HCT116 (cell line): ENCODE data around the gene NAP1L1. TPM values are rescaled to one million over a fixed set of nuclear protein-coding genes. Genes with fewer than 3 reads are reported as not detected.

Experiments
- ATAC-seq: fragments of 200-7000 bp; cut with Tn5 transposase; 2 replicates; pipeline ENCODE4 v1.9.1; 2020; ENCODE audit warnings: mild to moderate bottlenecking, moderate library complexity
- BruUV-seq: library from RNA; stranded (reverse); fragments of 400-500 nt; replicated peaks from 2 replicates; lab custom pipeline; 2021; lab: Mats Ljungman, UMichigan
- CTCF ChIA-PET: fragments of 300-600 bp; sonication (Branson Sonifier 250); formaldehyde crosslinking; loops from one replicate; lab custom pipeline; 2021; ENCODE audit warnings: antibody characterized with exemption; lab: Charles Lee
- POLR2A ChIA-PET: fragments of 300-600, 350-600 bp; sonication (Branson Sonifier 250); formaldehyde crosslinking; loops from one replicate; lab custom pipeline; 2021; ENCODE audit warnings: antibody characterized with exemption; lab: Charles Lee
- RAD21 ChIA-PET, 2 experiments: fragments of 300-600 bp; sonication (Branson Sonifier 250); formaldehyde crosslinking; loops; one replicate each; lab custom pipeline; 2023; ENCODE audit warnings: low total read pairs in 2 of 2; ENCODE audit not compliant: uncharacterized antibody in 2 of 2, unreplicated experiment in 2 of 2, low non-redundant PET in 1 of 2; lab: Charles Lee
- DNase-seq: peaks from one replicate; pipeline ENCODE4 v3.0.0-alpha.2; 2010; ENCODE audit warnings: low read depth, low spot score
- H2AFZ ChIP-seq: fragments of 200-600 bp; shearing (Covaris generic), sonication (generic); 2 replicates; pipeline ENCODE4 v1.6.1; 2017; ENCODE audit warnings: low read depth, mixed run types, mixed read lengths, antibody characterized with exemption, low read length; ENCODE audit not compliant: poor library complexity, severe bottlenecking
- H3K27ac ChIP-seq: 2 replicates; pipeline ENCODE4 v1.5.1; 2012; ENCODE audit warnings: low read depth, low read length
- H3K27me3 ChIP-seq: fragments of 200-600 bp; sonication (generic); 2 replicates; pipeline ENCODE4 v1.6.1; 2016; ENCODE audit warnings: mixed run types, low read length, mixed read lengths; ENCODE audit not compliant: insufficient read depth
- H3K36me3 ChIP-seq, 2 experiments: fragments of 200-500 bp in 1 of 2; fragments of 200-600 bp in 1 of 2; sonication (Bioruptor generic) in 1 of 2; sonication (generic) in 1 of 2; 2 replicates each; pipeline versions ENCODE4 v1.5.1 to v1.6.1; 2014 to 2016; ENCODE audit warnings: low read length in 2 of 2, inconsistent platforms in 1 of 2, mixed read lengths in 1 of 2, mixed run types in 1 of 2; ENCODE audit not compliant: insufficient read depth in 2 of 2, control insufficient read depth in 1 of 2
- H3K4me1 ChIP-seq, 2 experiments: fragments of 200-600 bp in 1 of 2; sonication (generic) in 1 of 2; 2 replicates each; pipeline versions ENCODE4 v1.5.1 to v1.6.1; 2012 to 2017; ENCODE audit warnings: low read length in 2 of 2, inconsistent platforms in 1 of 2, mild to moderate bottlenecking in 1 of 2, mixed read lengths in 1 of 2, mixed run types in 1 of 2, moderate library complexity in 1 of 2; ENCODE audit not compliant: insufficient read depth in 2 of 2, control insufficient read depth in 1 of 2
- H3K4me2 ChIP-seq: fragments of 200-600 bp; sonication (generic); 2 replicates; pipeline ENCODE4 v1.6.1; 2017; ENCODE audit warnings: mixed run types, low read length, mixed read lengths
- H3K4me3 ChIP-seq, 2 experiments: fragments of 200-600 bp in 1 of 2; sonication (generic) in 1 of 2; replicated peaks in 1 of 2; 2 replicates each; pipeline ENCODE4 v1.5.1; 2011 to 2016; ENCODE audit warnings: low read length in 2 of 2, control low read depth in 1 of 2, low read depth in 1 of 2, mild to moderate bottlenecking in 1 of 2, mixed read lengths in 1 of 2, mixed run types in 1 of 2
- H3K79me2 ChIP-seq: fragments of 200-600 bp; sonication (generic); 2 replicates; pipeline ENCODE4 v1.6.1; 2017; ENCODE audit warnings: mild to moderate bottlenecking, mixed run types, low read length, moderate library complexity, mixed read lengths; ENCODE audit not compliant: insufficient read depth
- H3K9ac ChIP-seq: fragments of 200-600 bp; sonication (generic); 2 replicates; pipeline ENCODE4 v1.6.1; 2016; ENCODE audit warnings: low read length, mixed read lengths
- H3K9me2 ChIP-seq: fragments of 200-600 bp; sonication (generic), shearing (Covaris generic); 2 replicates; pipeline ENCODE4 v1.6.1; 2017; ENCODE audit warnings: mixed run types, mild to moderate bottlenecking, moderate library complexity; ENCODE audit not compliant: insufficient read depth
- H3K9me3 ChIP-seq, 2 experiments: fragments of 200-500 bp in 1 of 2; fragments of 200-600 bp in 1 of 2; sonication (Bioruptor generic) in 1 of 2; sonication (generic) in 1 of 2; 2 replicates each; pipeline ENCODE4 v1.6.1; 2014 to 2017; ENCODE audit warnings: low read length in 2 of 2, mixed read lengths in 2 of 2, inconsistent platforms in 1 of 2, low read depth in 1 of 2, mild to moderate bottlenecking in 1 of 2, mixed run types in 1 of 2, moderate library complexity in 1 of 2; ENCODE audit not compliant: control insufficient read depth in 1 of 2, insufficient read depth in 1 of 2
- H4K20me1 ChIP-seq: fragments of 200-600 bp; sonication (generic), shearing (Covaris generic); 2 replicates; pipeline ENCODE4 v1.6.1; 2017; ENCODE audit warnings: mixed run types, mild to moderate bottlenecking, moderate library complexity; ENCODE audit not compliant: insufficient read depth
- CEBPB ChIP-seq: IDR thresholded peaks from 2 replicates; pipeline ENCODE4 v1.6.1; 2012; ENCODE audit warnings: low read depth
- EGR1 ChIP-seq: IDR thresholded peaks from 2 replicates; pipeline ENCODE4 v1.6.1; 2012; ENCODE audit warnings: low read depth
- ELF1 ChIP-seq: IDR thresholded peaks from 2 replicates; pipeline ENCODE4 v1.6.1; 2012; ENCODE audit warnings: low read depth, borderline replicate concordance
- EZH2 ChIP-seq: fragments of 200-600 bp; sonication (generic); IDR thresholded peaks from 2 replicates; pipeline ENCODE4 v1.6.1; 2017; ENCODE audit warnings: antibody characterized with exemption, mixed run types
- EZH2phosphoT487 ChIP-seq: fragments of 200-600 bp; IDR thresholded peaks from 2 replicates; pipeline ENCODE4 v1.6.1; 2018; ENCODE audit warnings: antibody characterized with exemption, borderline replicate concordance
- FOSL1 ChIP-seq: IDR thresholded peaks from 2 replicates; pipeline ENCODE4 v1.6.1; 2012; ENCODE audit warnings: low read depth
- JUND ChIP-seq: IDR thresholded peaks from 2 replicates; pipeline ENCODE4 v1.6.1; 2012
- POLR2A ChIP-seq: IDR thresholded peaks from 2 replicates; pipeline ENCODE4 v1.7.0; 2011; ENCODE audit warnings: borderline replicate concordance; ENCODE audit not compliant: insufficient read depth, insufficient read length; ENCODE audit errors: extremely low read depth
- POLR2AphosphoS5 ChIP-seq: IDR thresholded peaks from 2 replicates; pipeline ENCODE4 v1.6.1; 2011; ENCODE audit warnings: mild to moderate bottlenecking, low read depth, low read length, moderate library complexity
- RAD21 ChIP-seq: IDR thresholded peaks from 2 replicates; pipeline ENCODE4 v1.6.1; 2012; ENCODE audit warnings: low read depth, mild to moderate bottlenecking
- SIN3A ChIP-seq: IDR thresholded peaks from 2 replicates; pipeline ENCODE4 v1.6.1; 2012; ENCODE audit warnings: low read depth
- SP1 ChIP-seq: IDR thresholded peaks from 2 replicates; pipeline ENCODE4 v1.6.1; 2012; ENCODE audit warnings: low read depth
- SRF ChIP-seq: IDR thresholded peaks from 2 replicates; pipeline ENCODE4 v1.6.1; 2012; ENCODE audit warnings: low read depth
- TCF7L2 ChIP-seq: IDR thresholded peaks from 2 replicates; pipeline ENCODE4 v1.7.0; 2011; ENCODE audit warnings: borderline replicate concordance, inconsistent platforms; ENCODE audit not compliant: insufficient read depth, insufficient read length; ENCODE audit errors: extremely low read depth
- YY1 ChIP-seq: IDR thresholded peaks from 2 replicates; pipeline ENCODE4 v1.6.1; 2011; ENCODE audit warnings: low read length, low read depth, moderate library complexity, mild to moderate bottlenecking; ENCODE audit not compliant: insufficient replicate concordance; ENCODE audit errors: extremely low read depth
- ZFX ChIP-seq: fragments of 450-650 bp; IDR thresholded peaks from 2 replicates; pipeline ENCODE4 v1.6.1; 2017
- ZNF274 ChIP-seq: fragments of 200-500 bp; sonication (Bioruptor generic); IDR thresholded peaks from 2 replicates; pipeline ENCODE4 v1.6.1; 2014; ENCODE audit warnings: mild to moderate bottlenecking, low read depth, low read length, inconsistent platforms
- intact Hi-C: fragments of 100-400 bp; cut with micrococcal nuclease; formaldehyde crosslinking; loops from 2 replicates; pipeline ENCODE4 v1.10.0; 2022
- total RNA-seq: library from RNA; stranded (reverse); gene quantifications from one replicate; pipeline ENCODE4 v1.2.1, GENCODE V29; 2021; ENCODE audit not compliant: unreplicated experiment
- TF ChIP-seq, protein P1 (sequence below): IDR thresholded peaks from 2 replicates; pipeline ENCODE4 v1.6.1; 2012; ENCODE audit warnings: low read depth
- TF ChIP-seq, protein P2 (sequence below): IDR thresholded peaks from 2 replicates; pipeline ENCODE4 v1.6.1; 2012
- TF ChIP-seq, protein P3 (sequence below): IDR thresholded peaks from 2 replicates; pipeline ENCODE4 v1.6.1; 2012
- TF ChIP-seq, protein P4 (sequence below): IDR thresholded peaks from 2 replicates; pipeline ENCODE4 v1.6.1; 2011; ENCODE audit warnings: mild to moderate bottlenecking, low read length, moderate library complexity; ENCODE audit not compliant: insufficient replicate concordance; ENCODE audit errors: extremely low read depth

The NAP1L1 gene
- total RNA-seq, 1 experiment from 2014 or later: 531 TPM

DNA sequence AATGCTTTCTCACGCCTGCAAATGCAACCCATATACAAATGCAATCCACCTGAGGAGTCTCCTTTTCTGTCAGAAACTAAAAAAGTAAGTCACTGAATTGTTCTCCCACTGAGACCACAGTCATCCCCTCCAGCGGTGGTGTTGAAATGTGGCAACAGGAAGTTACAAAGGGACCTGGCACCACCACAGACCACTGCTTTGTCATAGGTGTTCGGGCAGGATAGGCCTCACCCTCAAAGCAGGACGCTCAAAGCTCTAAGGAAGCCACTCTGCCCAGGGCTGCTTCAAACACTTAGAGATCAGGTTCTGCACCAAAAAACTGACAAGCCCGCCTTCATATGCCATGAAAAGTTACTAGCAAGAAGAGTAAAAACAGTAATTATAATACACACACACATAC, 64.2 kb downstream of the NAP1L1 start:
- Histone ChIP-seq H2AFZ (no peak overlapping the region), H3K79me2 (no peaks in the 10 kb centered on the region), H3K27me3 (no peaks in the 10 kb centered on the region), H3K9me3 (no peaks in the 10 kb centered on the region), H3K4me3 (no peak overlapping the region), H3K36me3 (no peaks in the 10 kb centered on the region), H3K27ac (peak overlapping the region; percentile 88), H3K4me1 (peaks cover 55 to 87% of the 10 kb centered on the region in 2 experiments), H3K9me2 (no peaks in the 10 kb centered on the region), H4K20me1 (no peaks in the 10 kb centered on the region), H3K4me2 (peak overlapping the region; percentile 40), H3K9ac (peak overlapping the region; percentile 64)
- ChIA-PET CTCF (no interaction called here), RAD21 (interaction anchor here in 1 of 2 experiments (1.1 kb wide), 1 partner anchor 37 kb away, joined by 4 read pairs; no protein-coding TSS in a partner anchor), POLR2A (interaction anchor here (0.7 to 1.7 kb wide), 4 partner anchors 41 to 384 kb away, joined by 3 to 10 read pairs (median 3); no protein-coding TSS in a partner anchor)
- DNase-seq: peak; percentile 81
- no TSS peak for BruUV-seq
- intact Hi-C loops: loop anchor here (2.0 to 10.0 kb wide), 3 partner anchors 67 to 685 kb away; partner anchors contain the start of genes CAPS2 and GLIPR1L1
- ATAC-seq: peak; percentile 72
- TF ChIP-seq, protein P1, sequence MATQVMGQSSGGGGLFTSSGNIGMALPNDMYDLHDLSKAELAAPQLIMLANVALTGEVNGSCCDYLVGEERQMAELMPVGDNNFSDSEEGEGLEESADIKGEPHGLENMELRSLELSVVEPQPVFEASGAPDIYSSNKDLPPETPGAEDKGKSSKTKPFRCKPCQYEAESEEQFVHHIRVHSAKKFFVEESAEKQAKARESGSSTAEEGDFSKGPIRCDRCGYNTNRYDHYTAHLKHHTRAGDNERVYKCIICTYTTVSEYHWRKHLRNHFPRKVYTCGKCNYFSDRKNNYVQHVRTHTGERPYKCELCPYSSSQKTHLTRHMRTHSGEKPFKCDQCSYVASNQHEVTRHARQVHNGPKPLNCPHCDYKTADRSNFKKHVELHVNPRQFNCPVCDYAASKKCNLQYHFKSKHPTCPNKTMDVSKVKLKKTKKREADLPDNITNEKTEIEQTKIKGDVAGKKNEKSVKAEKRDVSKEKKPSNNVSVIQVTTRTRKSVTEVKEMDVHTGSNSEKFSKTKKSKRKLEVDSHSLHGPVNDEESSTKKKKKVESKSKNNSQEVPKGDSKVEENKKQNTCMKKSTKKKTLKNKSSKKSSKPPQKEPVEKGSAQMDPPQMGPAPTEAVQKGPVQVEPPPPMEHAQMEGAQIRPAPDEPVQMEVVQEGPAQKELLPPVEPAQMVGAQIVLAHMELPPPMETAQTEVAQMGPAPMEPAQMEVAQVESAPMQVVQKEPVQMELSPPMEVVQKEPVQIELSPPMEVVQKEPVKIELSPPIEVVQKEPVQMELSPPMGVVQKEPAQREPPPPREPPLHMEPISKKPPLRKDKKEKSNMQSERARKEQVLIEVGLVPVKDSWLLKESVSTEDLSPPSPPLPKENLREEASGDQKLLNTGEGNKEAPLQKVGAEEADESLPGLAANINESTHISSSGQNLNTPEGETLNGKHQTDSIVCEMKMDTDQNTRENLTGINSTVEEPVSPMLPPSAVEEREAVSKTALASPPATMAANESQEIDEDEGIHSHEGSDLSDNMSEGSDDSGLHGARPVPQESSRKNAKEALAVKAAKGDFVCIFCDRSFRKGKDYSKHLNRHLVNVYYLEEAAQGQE: no peak
- TF ChIP-seq YY1 (no peak), EZH2phosphoT487 (no peak), POLR2A (no peak), FOSL1 (no peak), SP1 (no peak; the same call in 1 of the 2 replicates), SIN3A (peak; percentile 50; the same call in 1 of the 2 replicates), ZFX (no peak), CEBPB (peak; percentile 80), ELF1 (no peak), EZH2 (no peak), JUND (no peak; the same call in 1 of the 2 replicates), TCF7L2 (peak; percentile 61), RAD21 (peak; percentile 13; the same call in 1 of the 2 replicates), POLR2AphosphoS5 (no peak), ZNF274 (no peak), SRF (no peak; the same call in 1 of the 2 replicates), EGR1 (no peak)
- TF ChIP-seq, protein P2, sequence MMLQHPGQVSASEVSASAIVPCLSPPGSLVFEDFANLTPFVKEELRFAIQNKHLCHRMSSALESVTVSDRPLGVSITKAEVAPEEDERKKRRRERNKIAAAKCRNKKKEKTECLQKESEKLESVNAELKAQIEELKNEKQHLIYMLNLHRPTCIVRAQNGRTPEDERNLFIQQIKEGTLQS: no peak
- TF ChIP-seq, protein P3, sequence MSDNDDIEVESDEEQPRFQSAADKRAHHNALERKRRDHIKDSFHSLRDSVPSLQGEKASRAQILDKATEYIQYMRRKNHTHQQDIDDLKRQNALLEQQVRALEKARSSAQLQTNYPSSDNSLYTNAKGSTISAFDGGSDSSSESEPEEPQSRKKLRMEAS: peak; percentile 26; the same call in 1 of the 2 replicates
- TF ChIP-seq, protein P4, sequence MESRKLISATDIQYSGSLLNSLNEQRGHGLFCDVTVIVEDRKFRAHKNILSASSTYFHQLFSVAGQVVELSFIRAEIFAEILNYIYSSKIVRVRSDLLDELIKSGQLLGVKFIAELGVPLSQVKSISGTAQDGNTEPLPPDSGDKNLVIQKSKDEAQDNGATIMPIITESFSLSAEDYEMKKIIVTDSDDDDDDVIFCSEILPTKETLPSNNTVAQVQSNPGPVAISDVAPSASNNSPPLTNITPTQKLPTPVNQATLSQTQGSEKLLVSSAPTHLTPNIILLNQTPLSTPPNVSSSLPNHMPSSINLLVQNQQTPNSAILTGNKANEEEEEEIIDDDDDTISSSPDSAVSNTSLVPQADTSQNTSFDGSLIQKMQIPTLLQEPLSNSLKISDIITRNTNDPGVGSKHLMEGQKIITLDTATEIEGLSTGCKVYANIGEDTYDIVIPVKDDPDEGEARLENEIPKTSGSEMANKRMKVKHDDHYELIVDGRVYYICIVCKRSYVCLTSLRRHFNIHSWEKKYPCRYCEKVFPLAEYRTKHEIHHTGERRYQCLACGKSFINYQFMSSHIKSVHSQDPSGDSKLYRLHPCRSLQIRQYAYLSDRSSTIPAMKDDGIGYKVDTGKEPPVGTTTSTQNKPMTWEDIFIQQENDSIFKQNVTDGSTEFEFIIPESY: no peak
